Ascending aorta (tissue), 2 donors: ENCODE results near the gene CSNK1A1. TPM values are rescaled to one million over a fixed set of nuclear protein-coding genes. Genes with fewer than 3 reads are reported as not detected.
"Not testable (repeated sequence)": the region's sequence is repeated elsewhere in the genome, so short reads cannot be mapped to it uniquely, and the experiment has no call there.

Source experiments
- DNase-seq, 2 donors: peaks; one replicate each; pipeline ENCODE4 v3.0.0-alpha.2; 2019; ENCODE audit warnings: low spot score in 2 of 2
- H3K27ac ChIP-seq, 2 donors: fragments of 200-600 bp; sonication (generic); one replicate each; pipeline ENCODE4 v1.5.1; 2016 to 2017; ENCODE audit warnings: mild to moderate bottlenecking in 1 of 2
- H3K27me3 ChIP-seq: fragments of 200-600 bp; sonication (generic); one replicate; pipeline ENCODE4 v1.5.1; 2017
- H3K36me3 ChIP-seq, 2 donors: fragments of 200-600 bp; sonication (generic); one replicate each; pipeline ENCODE4 v1.5.1; 2016
- H3K4me1 ChIP-seq, 2 donors: fragments of 200-600 bp; sonication (generic); one replicate each; pipeline ENCODE4 v1.5.1; 2016 to 2017; ENCODE audit warnings: mild to moderate bottlenecking in 1 of 2
- H3K4me3 ChIP-seq, 2 donors: fragments of 200-600 bp; sonication (generic); one replicate each; pipeline ENCODE4 v1.5.1; 2016 to 2017; ENCODE audit warnings: mild to moderate bottlenecking in 1 of 2
- H3K9me3 ChIP-seq, 2 donors: fragments of 200-600 bp; sonication (generic); one replicate each; pipeline ENCODE4 v1.5.1; 2016
- intact Hi-C: fragments of 100-400 bp; cut with DNase I; formaldehyde crosslinking; loops from one replicate; pipeline ENCODE4 v1.15.1; 2023
- total RNA-seq: library from RNA; depleted of rRNA; stranded (reverse); fragments of >200 nt; gene quantifications from one replicate; pipeline ENCODE4 v1.1.0, GENCODE V29; 2016
- TF ChIP-seq, protein P1 (sequence below), 3 experiments: fragments of 200-600 bp in 2 of 3; fragments of 450-650 bp in 1 of 3; sonication (generic) in 2 of 3; IDR thresholded peaks; one replicate each; pipeline ENCODE4 v1.5.1; 2016 to 2019; ENCODE audit warnings: antibody characterized with exemption in 3 of 3, mild to moderate bottlenecking in 1 of 3, moderate library complexity in 1 of 3

The CSNK1A1 gene
- total RNA-seq, 1 donor from 2014 or later, result 219 TPM

DNA sequence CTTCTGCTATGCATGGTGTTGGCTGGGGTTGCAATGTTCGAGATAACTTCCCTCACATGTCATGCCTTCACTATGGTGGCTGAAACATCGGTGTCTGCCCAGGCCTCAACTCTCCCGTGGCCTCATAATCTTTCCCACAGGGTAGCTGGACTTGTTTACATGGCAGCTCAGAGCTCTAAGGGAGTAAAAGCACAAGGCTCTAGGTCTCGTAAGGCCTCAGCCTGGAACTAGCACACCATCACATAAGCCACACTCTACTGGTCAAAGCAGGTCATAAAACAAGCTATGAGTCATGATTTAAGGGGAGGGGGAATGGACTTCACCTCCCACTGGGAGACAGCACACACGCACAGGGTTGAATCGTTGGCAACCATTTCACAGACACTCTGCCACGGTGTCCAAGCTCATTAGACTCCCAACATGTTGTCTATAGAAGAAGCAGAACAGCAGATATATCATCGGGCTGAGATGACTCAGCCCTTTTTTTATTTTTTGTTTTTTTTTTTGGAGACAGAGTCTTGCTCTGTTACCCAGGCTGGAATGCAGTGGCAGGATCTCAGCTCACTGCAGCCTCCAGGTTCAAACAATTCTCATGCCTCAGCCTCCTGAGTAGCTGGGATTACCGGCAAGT lies 105.4 kb downstream of the CSNK1A1 start:
- Histone ChIP-seq H3K27ac (peak overlapping the region; percentile 76), H3K27me3 (no peaks in the 10 kb centered on the region), H3K9me3 (no peaks in the 10 kb centered on the region), H3K36me3 (no peaks in the 10 kb centered on the region), H3K4me3 (no peak overlapping the region), H3K4me1 (peaks cover 20 to 30% of the 10 kb centered on the region in 2 donors)
- no peak for DNase-seq
- TF ChIP-seq, protein P1, sequence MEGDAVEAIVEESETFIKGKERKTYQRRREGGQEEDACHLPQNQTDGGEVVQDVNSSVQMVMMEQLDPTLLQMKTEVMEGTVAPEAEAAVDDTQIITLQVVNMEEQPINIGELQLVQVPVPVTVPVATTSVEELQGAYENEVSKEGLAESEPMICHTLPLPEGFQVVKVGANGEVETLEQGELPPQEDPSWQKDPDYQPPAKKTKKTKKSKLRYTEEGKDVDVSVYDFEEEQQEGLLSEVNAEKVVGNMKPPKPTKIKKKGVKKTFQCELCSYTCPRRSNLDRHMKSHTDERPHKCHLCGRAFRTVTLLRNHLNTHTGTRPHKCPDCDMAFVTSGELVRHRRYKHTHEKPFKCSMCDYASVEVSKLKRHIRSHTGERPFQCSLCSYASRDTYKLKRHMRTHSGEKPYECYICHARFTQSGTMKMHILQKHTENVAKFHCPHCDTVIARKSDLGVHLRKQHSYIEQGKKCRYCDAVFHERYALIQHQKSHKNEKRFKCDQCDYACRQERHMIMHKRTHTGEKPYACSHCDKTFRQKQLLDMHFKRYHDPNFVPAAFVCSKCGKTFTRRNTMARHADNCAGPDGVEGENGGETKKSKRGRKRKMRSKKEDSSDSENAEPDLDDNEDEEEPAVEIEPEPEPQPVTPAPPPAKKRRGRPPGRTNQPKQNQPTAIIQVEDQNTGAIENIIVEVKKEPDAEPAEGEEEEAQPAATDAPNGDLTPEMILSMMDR (IDR thresholded peaks at IDR 0.05), result no peak
- intact Hi-C loops, result no loop called here

DNA sequence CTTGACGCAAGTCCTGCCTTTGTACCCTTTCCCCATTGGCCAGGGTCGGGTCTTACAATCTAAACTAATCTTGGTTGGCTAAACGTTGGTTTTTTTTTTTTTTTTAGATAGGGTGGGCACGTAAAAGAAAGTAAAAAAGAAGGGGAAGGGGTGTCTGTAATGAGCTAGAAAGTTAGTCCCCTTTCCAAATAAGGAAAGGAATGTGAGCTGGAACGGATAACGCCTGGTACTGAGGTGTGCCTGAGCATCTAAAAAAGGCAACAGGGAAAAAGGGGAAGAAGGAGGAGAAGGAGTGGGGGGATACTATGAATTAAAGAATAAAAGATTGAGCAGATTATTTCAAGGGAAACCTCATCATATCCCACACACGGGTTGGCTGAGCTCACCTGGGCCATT lies 105.9 kb downstream of the CSNK1A1 start:
- H3K27me3 ChIP-seq, result no peaks in the 10 kb centered on the region
- H3K36me3 ChIP-seq, result no peaks in the 10 kb centered on the region
- H3K4me3 ChIP-seq, result no peak overlapping the region
- H3K9me3 ChIP-seq, result no peaks in the 10 kb centered on the region
- no peak for DNase-seq
- peaks cover 16 to 25% of the 10 kb centered on the region in 2 donors for H3K4me1 ChIP-seq
- intact Hi-C loops, result no loop called here
- H3K27ac ChIP-seq, result peak overlapping the region; percentile 76
- TF ChIP-seq, protein P1 (IDR thresholded peaks at IDR 0.05), result no peak

DNA sequence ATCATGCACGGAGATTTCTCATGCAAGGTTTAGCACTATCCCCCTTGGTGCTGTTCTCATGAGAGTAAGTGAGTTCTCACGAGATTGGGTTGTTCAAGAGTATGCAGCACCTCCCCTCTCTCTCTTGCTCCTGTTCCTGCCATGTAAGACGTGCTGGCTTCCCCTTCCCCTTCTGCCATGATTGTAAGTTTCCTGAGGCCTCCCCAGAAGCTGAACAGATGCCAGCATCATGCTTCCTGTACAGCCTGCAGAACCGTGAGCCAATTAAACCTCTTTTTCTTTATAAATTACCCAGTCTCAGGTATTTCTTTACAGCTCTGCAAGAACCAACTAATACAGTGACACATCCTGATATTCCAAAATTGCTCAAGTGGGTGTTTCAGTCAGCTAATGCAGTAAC lies 106.8 kb downstream of the CSNK1A1 start:
- H3K36me3 ChIP-seq, intact Hi-C loops, H3K9me3 ChIP-seq, H3K4me3 ChIP-seq, H3K27ac ChIP-seq, DNase-seq, H3K27me3 ChIP-seq: not testable (repeated sequence)
- peaks cover 9 to 15% of the 10 kb centered on the region in 2 donors for H3K4me1 ChIP-seq

DNA sequence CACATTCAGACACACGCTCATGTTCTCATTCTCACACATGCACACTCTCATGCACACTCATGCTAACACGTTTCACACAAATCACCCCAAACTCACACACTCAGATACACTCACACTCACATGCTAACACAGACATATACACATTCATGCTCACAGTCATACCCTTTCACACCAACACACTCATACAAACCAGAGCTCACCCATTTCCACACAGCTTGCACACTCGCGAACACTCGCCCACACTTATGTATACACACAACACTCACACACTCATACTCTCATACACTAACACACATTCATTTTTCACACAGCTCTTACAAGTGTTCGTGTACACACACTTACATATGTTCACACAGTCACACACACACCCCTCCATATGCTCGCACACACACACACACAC lies 108.0 kb downstream of the CSNK1A1 start:
- intact Hi-C loops, result no loop called here
- TF ChIP-seq, protein P1 (IDR thresholded peaks at IDR 0.05), result no peak
- H3K4me1 ChIP-seq, result peaks cover 7 to 10% of the 10 kb centered on the region in 2 donors
- DNase-seq, result no peak
- H3K27me3 ChIP-seq, result no peaks in the 10 kb centered on the region
- H3K4me3 ChIP-seq, result no peak overlapping the region
- no peaks in the 10 kb centered on the region for H3K9me3 ChIP-seq
- peak overlapping the region; percentile 34 to 58 for H3K27ac ChIP-seq
- H3K36me3 ChIP-seq, result no peaks in the 10 kb centered on the region

DNA sequence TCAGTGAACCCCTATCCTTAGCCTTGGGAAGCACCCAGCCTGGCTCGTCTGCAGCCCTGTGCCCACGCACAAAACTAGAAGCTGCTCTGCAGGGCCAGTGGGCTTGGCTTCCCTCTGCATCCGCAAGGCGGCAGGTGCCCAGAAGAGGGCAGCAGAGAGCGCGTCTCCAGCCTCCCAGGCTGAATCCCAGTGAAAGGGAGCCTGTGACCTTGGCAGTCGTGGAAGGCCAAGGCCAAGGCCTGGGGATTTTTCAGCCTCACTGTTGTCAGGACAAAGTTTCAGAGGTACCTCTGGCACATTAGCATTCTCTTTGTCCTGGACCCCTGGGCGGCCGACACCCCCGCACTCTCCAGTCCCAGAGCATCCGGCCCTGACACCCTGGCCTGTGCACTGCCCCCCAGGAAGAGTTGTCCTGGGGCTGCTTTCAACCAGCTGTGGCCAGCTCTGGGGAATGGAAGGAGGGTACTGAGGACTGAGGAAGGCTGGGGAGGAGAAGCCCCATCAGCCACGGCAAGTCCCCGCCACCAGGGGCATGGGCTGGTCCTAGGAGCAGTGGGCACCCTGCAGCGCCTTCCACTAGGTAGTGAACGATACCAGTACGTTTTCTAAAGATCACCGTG lies 108.6 kb downstream of the CSNK1A1 start:
- Histone ChIP-seq H3K4me1 (peaks cover 7 to 10% of the 10 kb centered on the region in 2 donors), H3K36me3 (no peaks in the 10 kb centered on the region), H3K4me3 (no peak overlapping the region), H3K27ac (peak overlapping the region; percentile 58 to 71), H3K27me3 (no peaks in the 10 kb centered on the region), H3K9me3 (no peaks in the 10 kb centered on the region)
- intact Hi-C loops, result loop anchor here (1.0 kb wide), 3 partner anchors 109 to 176 kb away; partner anchors contain the start of gene CSNK1A1
- DNase-seq, result peak in 1 of 2 donors; percentile 89
- TF ChIP-seq, protein P1 (IDR thresholded peaks at IDR 0.05), result peak; percentile 86 to 95 (median 90)

Other genes starting within 250 kb of the CSNK1A1 start
- 7.8 TPM for gene GRPEL2, start 205.9 kb downstream of the CSNK1A1 start, total RNA-seq
- 1.5 TPM for gene PCYOX1L, start 193.4 kb downstream of the CSNK1A1 start, total RNA-seq
- 46.8 TPM for gene IL17B, start 172.1 kb downstream of the CSNK1A1 start, total RNA-seq
- 13.4 TPM for gene ARHGEF37, start 30.1 kb upstream of the CSNK1A1 start, total RNA-seq
- gene PPARGC1B, start 178.9 kb upstream of the CSNK1A1 start, total RNA-seq, result 0.96 TPM